OCI-LY1 (cell line): ENCODE measurements around the gene ARHGEF19.

Experiments
- CTCF ChIP-seq: fragments of 200-600 bp; sonication (generic), shearing (Covaris generic); IDR thresholded peaks from 2 replicates; pipeline ENCODE4 v1.5.1; 2017; ENCODE audit warnings: mild to moderate bottlenecking, antibody characterized with exemption, low read length, moderate library complexity, mixed read lengths
- EZH2 ChIP-seq: fragments of 200-600 bp; sonication (generic), shearing (Covaris generic); IDR thresholded peaks from 2 replicates; pipeline ENCODE4 v1.8.0; 2017; ENCODE audit warnings: borderline replicate concordance, mixed run types, mild to moderate bottlenecking, antibody characterized with exemption, low read length, moderate library complexity, mixed read lengths

- TF ChIP-seq CTCF (no peak), EZH2 (no peak)
Observed at GRCh38 chr1:16172964-16173446, 39.4 kb downstream of the ARHGEF19 start.
